Small intestine (tissue), 7 donors: ENCODE results near the gene TMEM225B. TPM values are rescaled to one million over a fixed set of nuclear protein-coding genes. Genes with fewer than 3 reads are reported as not detected.

Experiments
- DNase-seq, 2 donors: peaks; one replicate each; pipeline versions ENCODE4 v3.0.0 to v3.0.0-alpha.2; 2013
- FAIRE-seq: peaks from 2 replicates; lab custom pipeline; 2012; peaks lifted over from hg19 to GRCh38; lab: Jason Lieb, UNC
- H3K27ac ChIP-seq, 3 donors: one replicate each; pipeline ENCODE4 v1.5.1; 2013; ENCODE audit warnings: low read length in 2 of 3, mild to moderate bottlenecking in 2 of 3, control low read depth in 1 of 3, inconsistent platforms in 1 of 3, low read depth in 1 of 3, moderate library complexity in 1 of 3
- H3K27me3 ChIP-seq, 3 donors: one replicate each; pipeline ENCODE4 v1.6.1; 2013; ENCODE audit warnings: low read length in 3 of 3, inconsistent platforms in 1 of 3; ENCODE audit not compliant: control insufficient read depth in 3 of 3, insufficient read depth in 3 of 3
- H3K36me3 ChIP-seq, 3 donors: one replicate each; pipeline ENCODE4 v1.6.1; 2013; ENCODE audit warnings: low read length in 3 of 3, inconsistent platforms in 1 of 3, low read depth in 1 of 3, mild to moderate bottlenecking in 1 of 3, moderate library complexity in 1 of 3; ENCODE audit not compliant: control insufficient read depth in 3 of 3, insufficient read depth in 2 of 3
- H3K4me1 ChIP-seq, 3 donors: one replicate each; pipeline ENCODE4 v1.6.1; 2013; ENCODE audit warnings: low read length in 2 of 3, inconsistent platforms in 1 of 3, low read depth in 1 of 3, mild to moderate bottlenecking in 1 of 3, moderate library complexity in 1 of 3; ENCODE audit not compliant: control insufficient read depth in 3 of 3, insufficient read depth in 2 of 3
- H3K4me3 ChIP-seq, 3 donors: one replicate each; pipeline ENCODE4 v1.5.1; 2013; ENCODE audit warnings: low read length in 3 of 3, control low read depth in 1 of 3, inconsistent platforms in 1 of 3, low read depth in 1 of 3, mild to moderate bottlenecking in 1 of 3, moderate library complexity in 1 of 3
- H3K9me3 ChIP-seq, 2 donors: one replicate each; pipeline ENCODE4 v1.6.1; 2013; ENCODE audit warnings: low read depth in 1 of 2, low read length in 1 of 2; ENCODE audit not compliant: control insufficient read depth in 2 of 2, insufficient read depth in 1 of 2
- WGBS, 3 donors: extraction: QIAGEN DNeasy Blood & Tissue Kit; methylation state at CpG; one replicate each; pipeline ENCODE4 v1.1.7; 2013; 5-methylcytosine and 5-hydroxymethylcytosine counted together
- polyA plus RNA-seq, 4 donors: library from polyadenylated mRNA; stranded (reverse) in 3 of 4; unstranded in 1 of 4; fragments of 200-250 nt in 3 of 4; fragments of 120-200 nt in 1 of 4; gene quantifications; one replicate each; pipeline versions ENCODE4 v1.2.1 to v1.2.3, GENCODE V29; 2013
- donor health status: healthy with polysubstance abuse.
- donor health status: control.
- donor health status: control.
- donor health status: Bipolar disorder and iron deficiency.
- donor health status: healthy.

The TMEM225B gene
- polyA plus RNA-seq, 4 donors = 0.45 to 0.93 TPM; not detected in 2

- no peak overlapping the region for H3K4me3 ChIP-seq
- no peaks in the 10 kb centered on the region for H3K36me3 ChIP-seq
- 80 to 84% (median 84%) methylated on average over 7 of the region's 7 CpGs for WGBS, 3 donors
- H3K27me3 ChIP-seq = peaks cover 0 to 3% (median 0%) of the 10 kb centered on the region in 3 donors
- no peak for DNase-seq
- H3K27ac ChIP-seq = no peak overlapping the region
- H3K9me3 ChIP-seq = no peaks in the 10 kb centered on the region
- FAIRE-seq = no peak
- H3K4me1 ChIP-seq = no peaks in the 10 kb centered on the region
These were observed 2.9 kb upstream of the TMEM225B start for GRCh38 chr7:99594948-99595745.

- DNase-seq (no peak), FAIRE-seq (no peak)
- H3K4me3 ChIP-seq = no peak overlapping the region
- 84 to 95% (median 87%) methylated on average over 1 of the region's 1 CpG for WGBS, 3 donors
- H3K27ac ChIP-seq = no peak overlapping the region
- peaks cover 0 to 3% (median 0%) of the 10 kb centered on the region in 3 donors for H3K27me3 ChIP-seq
- no peaks in the 10 kb centered on the region for H3K9me3 ChIP-seq
- no peaks in the 10 kb centered on the region for H3K4me1 ChIP-seq
- no peaks in the 10 kb centered on the region for H3K36me3 ChIP-seq
These were observed 1.6 kb upstream of the TMEM225B start for GRCh38 chr7:99596408-99596955.

GRCh38 chr7:99599836-99600235 is 1.8 kb downstream of the TMEM225B start:
- H3K27ac ChIP-seq = no peak overlapping the region
- 52 to 75% (median 64%) methylated on average over 4 of the region's 4 CpGs for WGBS, 3 donors
- FAIRE-seq (no peak), DNase-seq (no peak)
- no peaks in the 10 kb centered on the region for H3K4me1 ChIP-seq
- no peaks in the 10 kb centered on the region for H3K9me3 ChIP-seq
- no peaks in the 10 kb centered on the region for H3K36me3 ChIP-seq
- H3K27me3 ChIP-seq = peaks cover 0 to 3% (median 0%) of the 10 kb centered on the region in 3 donors
- H3K4me3 ChIP-seq = no peak overlapping the region

GRCh38 chr7:99601656-99602310 is 3.7 kb downstream of the TMEM225B start:
- H3K27ac ChIP-seq = no peak overlapping the region
- FAIRE-seq = no peak
- WGBS, 3 donors = 70 to 83% (median 77%) methylated on average over 7 of the region's 7 CpGs

GRCh38 chr7:99605527-99605926 is 7.5 kb downstream of the TMEM225B start:
- 93 to 98% (median 94%) methylated on average over 7 of the region's 7 CpGs for WGBS, 3 donors
- FAIRE-seq = no peak
- H3K9me3 ChIP-seq = no peaks in the 10 kb centered on the region

More at GRCh38 chr7:99601656-99602310, 3.7 kb downstream of the TMEM225B start:
- no peaks in the 10 kb centered on the region for H3K36me3 ChIP-seq
- H3K27me3 ChIP-seq = peaks cover 0 to 3% (median 0%) of the 10 kb centered on the region in 3 donors
- no peak overlapping the region for H3K4me3 ChIP-seq
- no peak for DNase-seq
- H3K4me1 ChIP-seq = no peaks in the 10 kb centered on the region
- no peaks in the 10 kb centered on the region for H3K9me3 ChIP-seq

GRCh38 chr7:99606531-99606930 is 8.5 kb downstream of the TMEM225B start:
- Histone ChIP-seq H3K27ac (no peak overlapping the region), H3K4me1 (no peaks in the 10 kb centered on the region), H3K27me3 (no peaks in the 10 kb centered on the region), H3K9me3 (no peaks in the 10 kb centered on the region), H3K36me3 (no peaks in the 10 kb centered on the region), H3K4me3 (no peak overlapping the region)
- DNase-seq (no peak), FAIRE-seq (no peak)
- 40 to 58% (median 45%) methylated on average over 8 of the region's 8 CpGs for WGBS, 3 donors

More at GRCh38 chr7:99605527-99605926, 7.5 kb downstream of the TMEM225B start:
- DNase-seq = no peak
- Histone ChIP-seq H3K27ac (no peak overlapping the region), H3K4me1 (no peaks in the 10 kb centered on the region), H3K4me3 (no peak overlapping the region), H3K36me3 (no peaks in the 10 kb centered on the region), H3K27me3 (no peaks in the 10 kb centered on the region)

- Histone ChIP-seq H3K36me3 (no peaks in the 10 kb centered on the region), H3K9me3 (no peaks in the 10 kb centered on the region), H3K27me3 (no peaks in the 10 kb centered on the region), H3K27ac (no peak overlapping the region), H3K4me1 (no peaks in the 10 kb centered on the region), H3K4me3 (no peak overlapping the region)
- FAIRE-seq = no peak
- 80 to 90% (median 87%) methylated on average over 9 of the region's 9 CpGs for WGBS, 3 donors
- DNase-seq = no peak
These were observed 9.5 kb downstream of the TMEM225B start for GRCh38 chr7:99607548-99607947.

GRCh38 chr7:99614495-99614894 is 16.4 kb downstream of the TMEM225B start:
- Histone ChIP-seq H3K4me1 (peaks cover 0 to 8% (median 4%) of the 10 kb centered on the region in 3 donors), H3K27me3 (no peaks in the 10 kb centered on the region), H3K36me3 (peaks cover under 1 to 4% (median 3%) of the 10 kb centered on the region in 3 donors), H3K27ac (no peak overlapping the region), H3K4me3 (no peak overlapping the region), H3K9me3 (no peaks in the 10 kb centered on the region)
- no peak for FAIRE-seq
- 69 to 72% (median 69%) methylated on average over 3 of the region's 3 CpGs for WGBS, 3 donors
- DNase-seq = no peak
